Measurements from ENCODE around the gene SUSD3.

SUSD3 gene

DNA sequence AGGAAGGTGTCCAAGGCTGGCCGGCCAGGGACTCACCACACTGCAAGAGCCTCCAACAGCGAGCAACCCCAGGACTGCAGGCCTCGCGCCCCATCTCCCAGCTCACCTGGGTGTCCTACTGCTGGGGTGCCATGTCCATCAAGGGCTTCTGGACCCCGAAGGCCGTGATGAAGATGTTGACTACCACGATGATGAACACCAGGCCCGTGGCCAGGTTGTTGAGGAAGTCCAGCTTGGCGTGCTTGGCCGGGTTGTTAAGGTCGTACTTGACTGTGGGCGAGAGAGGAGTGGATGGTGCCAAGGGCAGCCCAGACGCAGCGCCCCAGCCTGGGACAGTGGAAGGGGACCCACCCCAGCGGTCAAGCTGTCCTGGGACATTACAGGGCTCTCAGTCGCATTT, 66.3 kb downstream of the SUSD3 start:
- ChIA-PET CTCF (interaction anchor here (1.3 kb wide), 1 partner anchor 16 kb away, joined by 6 read pairs; no protein-coding TSS in a partner anchor), POLR2A (ENCODE audit: low non-redundant PET) (interaction anchor here (0.6 kb wide), 1 partner anchor 9 kb away, joined by 3 read pairs; the partner anchor contains the start of gene NINJ1)
- TF ChIP-seq, protein P1, sequence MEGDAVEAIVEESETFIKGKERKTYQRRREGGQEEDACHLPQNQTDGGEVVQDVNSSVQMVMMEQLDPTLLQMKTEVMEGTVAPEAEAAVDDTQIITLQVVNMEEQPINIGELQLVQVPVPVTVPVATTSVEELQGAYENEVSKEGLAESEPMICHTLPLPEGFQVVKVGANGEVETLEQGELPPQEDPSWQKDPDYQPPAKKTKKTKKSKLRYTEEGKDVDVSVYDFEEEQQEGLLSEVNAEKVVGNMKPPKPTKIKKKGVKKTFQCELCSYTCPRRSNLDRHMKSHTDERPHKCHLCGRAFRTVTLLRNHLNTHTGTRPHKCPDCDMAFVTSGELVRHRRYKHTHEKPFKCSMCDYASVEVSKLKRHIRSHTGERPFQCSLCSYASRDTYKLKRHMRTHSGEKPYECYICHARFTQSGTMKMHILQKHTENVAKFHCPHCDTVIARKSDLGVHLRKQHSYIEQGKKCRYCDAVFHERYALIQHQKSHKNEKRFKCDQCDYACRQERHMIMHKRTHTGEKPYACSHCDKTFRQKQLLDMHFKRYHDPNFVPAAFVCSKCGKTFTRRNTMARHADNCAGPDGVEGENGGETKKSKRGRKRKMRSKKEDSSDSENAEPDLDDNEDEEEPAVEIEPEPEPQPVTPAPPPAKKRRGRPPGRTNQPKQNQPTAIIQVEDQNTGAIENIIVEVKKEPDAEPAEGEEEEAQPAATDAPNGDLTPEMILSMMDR (conservative IDR thresholded peaks at IDR 0.05; ENCODE audit: low read depth): no peak

DNA sequence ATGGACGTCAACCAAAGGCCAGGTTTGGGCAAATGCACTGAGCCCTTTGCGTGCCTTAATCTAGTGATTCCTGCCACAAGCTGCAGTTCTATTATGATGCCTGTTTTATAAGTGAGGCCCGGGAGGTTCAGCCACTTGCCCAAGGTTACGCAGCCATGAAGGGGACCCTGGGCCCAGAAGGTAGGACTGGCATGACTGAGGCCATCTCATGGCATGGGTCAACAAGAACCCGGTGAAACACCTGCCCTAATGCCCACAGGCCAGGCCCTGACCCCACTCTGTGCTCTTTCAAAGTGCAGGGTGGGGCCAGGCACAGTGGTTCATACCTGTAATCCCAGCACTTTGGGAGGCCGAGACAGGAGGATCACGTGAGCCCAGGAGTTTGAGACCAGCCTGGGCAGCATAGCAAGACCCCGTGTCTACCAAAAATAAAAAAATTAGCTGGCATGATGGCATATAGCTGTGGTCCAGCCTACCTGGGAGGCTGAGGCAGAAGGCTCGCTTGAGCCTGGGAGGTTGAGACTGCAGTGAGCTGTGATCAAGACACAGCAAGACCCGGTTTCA, 66.9 kb downstream of the SUSD3 start:
- TF ChIP-seq, protein P1 (conservative IDR thresholded peaks at IDR 0.05; ENCODE audit: low read depth): no peak
- CTCF ChIA-PET: interaction anchor here (0.6 to 1.3 kb wide), 2 partner anchors 16 to 138 kb away, joined by 3 to 6 read pairs; no protein-coding TSS in a partner anchor

More for the DNA sequence above, 66.3 kb downstream of the SUSD3 start:
- no peak for DNase-seq (ENCODE audit: low spot score)
- peak overlapping the region; percentile 94 for H3K27ac ChIP-seq

DNA sequence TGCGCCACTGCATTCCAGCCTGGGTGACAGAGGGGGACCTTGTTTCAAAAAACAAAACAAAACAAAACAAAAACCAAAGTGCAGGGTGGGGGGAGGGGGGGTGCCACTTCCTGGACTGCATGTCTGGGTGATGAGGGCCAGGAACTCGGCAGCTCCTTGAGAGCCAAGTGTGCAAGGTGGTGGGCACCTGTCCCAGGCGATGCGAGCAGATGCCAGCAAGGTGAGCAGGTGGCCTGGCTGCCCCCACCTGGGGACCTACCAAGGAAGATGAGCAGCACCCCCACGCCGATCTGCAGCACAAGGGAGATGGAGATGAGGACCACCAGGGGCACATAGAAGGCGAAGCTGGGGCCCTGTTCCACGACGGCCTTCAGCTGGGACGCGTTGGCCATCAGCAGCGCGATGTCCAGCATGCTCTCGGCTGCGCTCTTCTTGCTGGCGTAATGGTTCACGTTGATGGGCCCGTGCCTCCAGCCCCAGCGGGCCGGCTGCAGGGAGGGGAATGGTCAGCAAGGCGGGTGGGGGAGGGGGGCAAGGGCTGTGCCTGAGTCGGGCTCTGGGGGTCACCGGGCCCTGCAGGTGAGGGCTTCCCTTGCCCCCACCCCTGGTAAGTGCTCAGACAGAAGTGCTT, 67.8 kb downstream of the SUSD3 start:
- CTCF ChIA-PET: no interaction called here
- TF ChIP-seq, protein P1 (conservative IDR thresholded peaks at IDR 0.05; ENCODE audit: low read depth): no peak

More for the DNA sequence above, 66.9 kb downstream of the SUSD3 start:
- peak overlapping the region; percentile 94 for H3K27ac ChIP-seq
- POLR2A ChIA-PET (ENCODE audit: low non-redundant PET): interaction anchor here (0.6 kb wide), 1 partner anchor 9 kb away, joined by 3 read pairs; the partner anchor contains the start of gene NINJ1
- DNase-seq (ENCODE audit: low spot score): no peak

DNA sequence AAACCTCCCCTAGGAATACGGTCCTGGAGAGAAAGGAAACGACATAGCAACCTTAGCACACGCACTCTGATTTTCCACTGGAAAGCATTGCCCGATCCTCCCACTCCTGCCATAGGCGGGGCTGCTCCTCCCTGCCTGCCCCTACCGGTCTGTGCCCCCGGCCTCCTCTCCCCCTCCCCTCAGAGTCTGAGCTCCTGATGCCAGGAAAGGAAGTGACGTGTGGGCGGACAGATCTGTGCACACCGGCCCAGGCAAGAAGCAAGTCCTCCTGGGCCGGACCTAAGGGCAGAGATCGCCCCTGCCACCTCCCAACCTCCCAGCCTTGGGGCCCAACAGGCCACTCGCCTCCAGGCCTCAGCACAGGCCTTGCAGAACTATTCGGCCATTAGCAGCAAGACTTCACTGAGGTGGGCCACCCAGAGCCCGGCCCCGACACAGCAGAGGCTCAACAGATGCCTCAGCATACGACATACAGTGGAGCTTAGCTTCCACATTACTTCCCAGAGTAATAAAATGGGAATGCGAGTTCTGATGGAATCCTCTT, 68.4 kb downstream of the SUSD3 start:
- H3K27ac ChIP-seq: peak overlapping the region; percentile 94
- no peak for DNase-seq (ENCODE audit: low spot score)
- POLR2A ChIA-PET (ENCODE audit: low non-redundant PET): no interaction called here

More for the DNA sequence above, 67.8 kb downstream of the SUSD3 start:
- H3K27ac ChIP-seq: peak overlapping the region; percentile 94
- no peak for DNase-seq (ENCODE audit: low spot score)
- POLR2A ChIA-PET (ENCODE audit: low non-redundant PET): no interaction called here

DNA sequence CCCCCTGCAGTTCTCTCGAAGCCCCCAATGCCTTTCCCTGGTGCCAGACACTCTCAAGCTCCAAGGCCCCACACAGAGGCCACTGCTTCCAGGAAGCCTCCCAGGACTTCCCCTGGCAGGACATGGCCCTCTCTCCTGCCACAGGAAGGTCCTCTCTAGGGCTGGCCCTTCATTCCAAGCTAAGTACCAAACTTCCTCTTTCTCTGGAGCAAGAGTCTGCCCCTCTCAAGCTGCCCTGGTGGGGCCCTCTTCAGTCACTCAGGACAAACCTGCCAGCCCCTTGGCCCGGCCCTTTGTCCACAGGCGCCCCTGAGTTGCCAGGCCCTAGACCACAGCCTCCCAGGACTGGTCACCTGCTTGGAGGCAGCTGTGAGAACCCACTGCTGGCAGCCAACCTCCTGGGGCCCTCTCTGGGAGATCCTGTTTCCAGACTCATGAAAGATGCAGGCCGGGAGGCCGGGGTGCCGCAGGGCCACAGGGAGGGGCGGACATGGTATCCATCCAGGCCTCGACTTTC, 69.0 kb downstream of the SUSD3 start:
- no peak for DNase-seq (ENCODE audit: low spot score)
- ChIA-PET POLR2A (ENCODE audit: low non-redundant PET) (no interaction called here), CTCF (interaction anchor here (0.5 to 1.0 kb wide), 6 partner anchors 10 to 177 kb away, joined by 3 to 5 read pairs (median 3); no protein-coding TSS in a partner anchor)
- TF ChIP-seq, protein P1 (conservative IDR thresholded peaks at IDR 0.05; ENCODE audit: low read depth): no peak
- H3K27ac ChIP-seq: peak overlapping the region; percentile 94

More for the DNA sequence above, 68.4 kb downstream of the SUSD3 start:
- CTCF ChIA-PET: interaction anchor here (0.8 to 0.9 kb wide), 2 partner anchors 18 to 178 kb away, joined by 3 read pairs; no protein-coding TSS in a partner anchor
- TF ChIP-seq, protein P1 (conservative IDR thresholded peaks at IDR 0.05; ENCODE audit: low read depth): no peak

DNA sequence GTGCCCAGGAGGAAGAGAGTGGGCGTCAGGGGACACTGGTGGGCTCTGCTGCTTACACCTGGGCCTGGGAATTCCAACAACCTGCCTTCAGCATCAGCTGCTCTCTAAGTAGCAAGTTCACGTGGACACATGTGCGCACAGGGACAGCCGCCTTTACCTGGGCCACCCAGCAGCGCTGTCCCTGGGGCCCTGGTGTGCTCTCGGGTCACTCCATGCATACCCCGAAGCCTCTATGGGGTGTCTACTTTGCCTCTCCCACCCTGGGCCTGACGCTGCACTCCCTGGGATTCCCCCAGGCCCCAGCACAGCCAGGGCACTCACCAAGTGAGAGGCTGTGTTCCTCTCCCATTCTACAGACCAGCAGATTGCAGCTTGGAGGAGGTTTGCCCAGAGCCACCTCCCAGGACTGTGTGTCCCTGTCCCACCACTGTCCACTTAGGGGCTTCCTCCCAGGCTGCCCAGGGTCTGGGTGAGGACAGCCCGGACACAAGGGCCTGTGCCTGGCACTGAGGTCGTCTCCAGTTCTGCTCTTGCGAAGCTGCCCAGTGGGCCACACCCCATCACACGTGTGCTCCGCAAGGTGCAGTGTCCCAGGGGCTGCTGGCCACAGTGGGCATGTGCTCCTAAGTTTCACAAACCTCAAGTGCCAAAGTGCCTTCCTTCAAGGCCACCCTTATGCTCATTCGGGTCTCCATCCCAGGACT, 69.7 kb downstream of the SUSD3 start:
- TF ChIP-seq, protein P1 (conservative IDR thresholded peaks at IDR 0.05; ENCODE audit: low read depth): no peak
- ChIA-PET CTCF (interaction anchor here (0.5 to 1.4 kb wide), 6 partner anchors 8 to 177 kb away, joined by 3 to 5 read pairs (median 4); no protein-coding TSS in a partner anchor), POLR2A (ENCODE audit: low non-redundant PET) (no interaction called here)
- no peak for DNase-seq (ENCODE audit: low spot score)
- H3K27ac ChIP-seq: peak overlapping the region; percentile 94
